ENCODE results near the gene FOSL2. TPM values are rescaled to one million over a fixed set of nuclear protein-coding genes. Genes with fewer than 3 reads are reported as not detected.

The FOSL2 gene
- total RNA-seq (2022) (122 and 141 TPM in 2 replicates), Bru-seq, nascent RNA (percentile 94 among the genes with signal in this experiment), BruChase-seq, experiment 1, labeled RNA remaining after a 6-hour chase (percentile 94 among the genes with signal in this experiment), BruChase-seq, experiment 2, labeled RNA remaining after a 2-hour chase (percentile 96 among the genes with signal in this experiment)
- long read RNA-seq, full-length matches to known transcripts: 140 of 241 reads
- long read RNA-seq, partial matches to known transcripts: 5 of 241 reads
- long read RNA-seq, other reads (novel, unspliced or antisense): 96 of 241 reads

DNA sequence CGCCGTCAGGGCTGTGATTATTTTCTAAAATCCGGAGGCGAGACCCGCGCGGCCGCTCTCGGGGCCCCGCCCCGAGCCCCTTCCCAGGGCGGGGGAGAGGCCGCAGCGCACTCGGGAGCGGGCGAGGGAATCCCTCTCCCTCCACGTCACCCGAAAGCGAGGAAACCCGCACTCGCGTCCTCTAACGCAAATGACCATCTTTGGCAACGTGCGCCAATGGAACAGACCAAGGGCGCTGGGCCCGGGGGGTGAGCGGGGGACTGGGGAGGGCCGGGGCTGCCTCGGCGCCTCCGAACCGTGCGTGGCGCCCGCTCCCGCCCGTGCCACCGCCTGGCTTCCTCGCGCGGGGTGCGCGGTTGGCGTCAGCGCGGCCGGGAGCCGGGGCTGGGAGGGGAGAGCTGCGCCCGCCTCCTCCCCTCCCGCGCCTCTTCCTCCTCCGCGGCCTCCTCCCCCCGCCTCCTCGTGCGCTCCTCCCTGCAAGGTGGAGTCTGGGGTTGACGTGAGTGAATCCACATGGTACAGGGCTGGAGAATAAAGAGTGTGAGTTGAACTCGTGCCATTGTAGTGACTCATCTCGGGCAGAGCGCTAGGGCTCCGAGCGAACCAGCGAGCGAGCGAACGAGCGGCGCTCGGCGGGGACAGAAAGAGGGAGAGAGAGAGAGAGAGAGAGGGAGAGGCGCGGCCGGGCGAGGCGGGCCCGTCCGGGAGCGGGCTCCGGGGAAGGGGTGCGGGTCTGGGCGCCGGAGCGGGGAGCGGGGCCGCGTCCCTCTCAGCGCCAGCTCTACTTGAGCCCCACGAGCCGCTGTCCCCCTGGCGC is at the start of gene FOSL2:
Gene FOSL2, plus strand, starts transcription at position 562 of the 817 bp plus-strand sequence. CDS start 863 bp downstream, outside the sequence.
- Mint-ChIP-seq H3K27me3 (ENCODE audit: insufficient read depth, unreplicated experiment) (no peaks in the 10 kb centered on the region), H3K27ac (ENCODE audit: low read depth, unreplicated experiment) (no peak within 1 kb of the TSS), H3K4me3 (ENCODE audit: unreplicated experiment) (no peak within 1 kb of the TSS), H3K4me1 (ENCODE audit: insufficient read depth, unreplicated experiment) (peaks cover 18% of the 10 kb centered on the region), H3K36me3 (ENCODE audit: insufficient read depth, unreplicated experiment) (peaks cover 12% of the 10 kb centered on the region), H3K9me3 (ENCODE audit: unreplicated experiment) (no peaks in the 10 kb centered on the region)
- ChIA-PET POLR2A (interaction anchor here (0.6 to 6.3 kb wide), 59 partner anchors 10 to 893 kb away, joined by 3 to 295 read pairs (median 4); partner anchors contain the start of genes BABAM2, MRPL33, RBKS and ZNF512), CTCF (interaction anchor here (0.6 to 1.0 kb wide), 7 partner anchors 134 to 676 kb away, joined by 3 to 5 read pairs (median 3); no protein-coding TSS in a partner anchor)
- intact Hi-C loops (cut with micrococcal nuclease): loop anchor here (1.0 to 10.0 kb wide), 2 partner anchors 308 to 593 kb away; no protein-coding TSS in a partner anchor
- no TSS peak for BruUV-seq (replicated peaks)
- DNase-seq (ENCODE audit: unreplicated experiment): peak; percentile 99
- no peak for TF ChIP-seq CTCF (IDR thresholded peaks at IDR 0.05; ENCODE audit: unreplicated experiment)

- H3K4me1 Mint-ChIP-seq (ENCODE audit: insufficient read depth, unreplicated experiment): peaks cover 15% of the 10 kb centered on the region
- ChIA-PET POLR2A (interaction anchor here (0.8 to 1.9 kb wide), 4 partner anchors 26 to 139 kb away, joined by 3 to 5 read pairs (median 3); no protein-coding TSS in a partner anchor), CTCF (interaction anchor here (0.6 to 0.7 kb wide), 2 partner anchors 66 to 118 kb away, joined by 3 to 4 read pairs; no protein-coding TSS in a partner anchor)
- no peaks in the 10 kb centered on the region for H3K36me3 Mint-ChIP-seq (ENCODE audit: insufficient read depth, unreplicated experiment)
- DNase-seq (ENCODE audit: unreplicated experiment): no peak
- no peak overlapping the region for H3K4me3 Mint-ChIP-seq (ENCODE audit: unreplicated experiment)
- intact Hi-C loops (cut with micrococcal nuclease): no loop called here
- no peak for TF ChIP-seq CTCF (IDR thresholded peaks at IDR 0.05; ENCODE audit: unreplicated experiment)
- H3K9me3 Mint-ChIP-seq (ENCODE audit: unreplicated experiment): no peaks in the 10 kb centered on the region
- no peak overlapping the region for H3K27ac Mint-ChIP-seq (ENCODE audit: low read depth, unreplicated experiment)
- H3K27me3 Mint-ChIP-seq (ENCODE audit: insufficient read depth, unreplicated experiment): no peaks in the 10 kb centered on the region
- BruUV-seq (replicated peaks): TSS peak; percentile 10
These were observed 49.3 kb upstream of the FOSL2 start for GRCh38 chr2:28343184-28343942.

DNA sequence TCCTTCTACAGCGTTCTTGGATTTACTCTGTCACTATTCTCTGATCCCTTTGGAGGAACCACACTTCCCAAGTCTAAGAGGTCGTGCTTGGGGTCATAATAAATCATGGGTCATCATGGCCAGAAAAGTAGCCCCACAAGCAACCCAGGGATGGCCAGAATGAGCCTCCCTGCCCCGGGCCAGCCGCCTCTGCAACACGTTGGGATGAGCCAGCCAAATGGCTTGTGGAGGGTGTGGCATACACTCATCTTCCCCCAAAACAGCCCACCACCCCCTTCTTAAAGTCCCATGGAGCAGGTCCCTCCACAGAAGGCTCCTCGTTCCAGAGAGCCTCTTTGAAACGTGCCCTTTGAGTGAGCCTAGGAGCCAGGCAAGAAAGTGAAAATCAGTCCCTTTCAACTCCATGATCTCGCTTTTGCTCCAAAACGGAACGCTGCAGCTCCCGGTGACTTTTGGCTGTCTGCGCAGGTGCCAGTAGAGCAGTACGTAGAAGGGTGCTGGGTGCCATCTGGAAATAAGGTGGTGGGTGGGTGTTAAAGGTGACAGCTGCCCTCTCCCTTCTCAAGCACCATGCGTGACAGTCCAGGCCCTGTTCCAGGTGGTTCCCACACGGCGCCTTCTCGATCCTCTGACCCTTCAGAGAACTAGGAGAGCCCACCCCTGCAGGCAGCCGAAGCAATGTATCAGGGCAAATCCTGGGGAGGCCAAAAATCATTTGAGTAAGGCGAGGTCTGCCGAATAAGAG is 48.5 kb upstream of the FOSL2 start:
- peaks cover 7% of the 10 kb centered on the region for H3K4me1 Mint-ChIP-seq (ENCODE audit: insufficient read depth, unreplicated experiment)

More for the DNA sequence above, 48.5 kb upstream of the FOSL2 start:
- no peak overlapping the region for H3K4me3 Mint-ChIP-seq (ENCODE audit: unreplicated experiment)
- no peaks in the 10 kb centered on the region for H3K36me3 Mint-ChIP-seq (ENCODE audit: insufficient read depth, unreplicated experiment)
- no peak for TF ChIP-seq CTCF (IDR thresholded peaks at IDR 0.05; ENCODE audit: unreplicated experiment)
- intact Hi-C loops (cut with micrococcal nuclease): no loop called here
- H3K27me3 Mint-ChIP-seq (ENCODE audit: insufficient read depth, unreplicated experiment): no peaks in the 10 kb centered on the region
- no peak overlapping the region for H3K27ac Mint-ChIP-seq (ENCODE audit: low read depth, unreplicated experiment)
- CTCF ChIA-PET: no interaction called here
- POLR2A ChIA-PET: interaction anchor here (1.0 to 1.9 kb wide), 2 partner anchors 21 to 35 kb away, joined by 3 to 5 read pairs; no protein-coding TSS in a partner anchor
- no peaks in the 10 kb centered on the region for H3K9me3 Mint-ChIP-seq (ENCODE audit: unreplicated experiment)
- no peak for DNase-seq (ENCODE audit: unreplicated experiment)
- no TSS peak for BruUV-seq (replicated peaks)

Data from MCF 10A (cell line).